HuH-7.5 (cell line): ENCODE measurements around the gene DDX50.
"Not testable (repeated sequence)": the region's sequence is repeated elsewhere in the genome, so short reads cannot be mapped to it uniquely, and the experiment has no call there.

ENCODE experiments used
- DNase-seq: peaks from one replicate; pipeline ENCODE4 v3.0.0; 2011; ENCODE audit warnings: low spot score

The DDX50 gene, protein sequence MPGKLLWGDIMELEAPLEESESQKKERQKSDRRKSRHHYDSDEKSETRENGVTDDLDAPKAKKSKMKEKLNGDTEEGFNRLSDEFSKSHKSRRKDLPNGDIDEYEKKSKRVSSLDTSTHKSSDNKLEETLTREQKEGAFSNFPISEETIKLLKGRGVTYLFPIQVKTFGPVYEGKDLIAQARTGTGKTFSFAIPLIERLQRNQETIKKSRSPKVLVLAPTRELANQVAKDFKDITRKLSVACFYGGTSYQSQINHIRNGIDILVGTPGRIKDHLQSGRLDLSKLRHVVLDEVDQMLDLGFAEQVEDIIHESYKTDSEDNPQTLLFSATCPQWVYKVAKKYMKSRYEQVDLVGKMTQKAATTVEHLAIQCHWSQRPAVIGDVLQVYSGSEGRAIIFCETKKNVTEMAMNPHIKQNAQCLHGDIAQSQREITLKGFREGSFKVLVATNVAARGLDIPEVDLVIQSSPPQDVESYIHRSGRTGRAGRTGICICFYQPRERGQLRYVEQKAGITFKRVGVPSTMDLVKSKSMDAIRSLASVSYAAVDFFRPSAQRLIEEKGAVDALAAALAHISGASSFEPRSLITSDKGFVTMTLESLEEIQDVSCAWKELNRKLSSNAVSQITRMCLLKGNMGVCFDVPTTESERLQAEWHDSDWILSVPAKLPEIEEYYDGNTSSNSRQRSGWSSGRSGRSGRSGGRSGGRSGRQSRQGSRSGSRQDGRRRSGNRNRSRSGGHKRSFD

DNA sequence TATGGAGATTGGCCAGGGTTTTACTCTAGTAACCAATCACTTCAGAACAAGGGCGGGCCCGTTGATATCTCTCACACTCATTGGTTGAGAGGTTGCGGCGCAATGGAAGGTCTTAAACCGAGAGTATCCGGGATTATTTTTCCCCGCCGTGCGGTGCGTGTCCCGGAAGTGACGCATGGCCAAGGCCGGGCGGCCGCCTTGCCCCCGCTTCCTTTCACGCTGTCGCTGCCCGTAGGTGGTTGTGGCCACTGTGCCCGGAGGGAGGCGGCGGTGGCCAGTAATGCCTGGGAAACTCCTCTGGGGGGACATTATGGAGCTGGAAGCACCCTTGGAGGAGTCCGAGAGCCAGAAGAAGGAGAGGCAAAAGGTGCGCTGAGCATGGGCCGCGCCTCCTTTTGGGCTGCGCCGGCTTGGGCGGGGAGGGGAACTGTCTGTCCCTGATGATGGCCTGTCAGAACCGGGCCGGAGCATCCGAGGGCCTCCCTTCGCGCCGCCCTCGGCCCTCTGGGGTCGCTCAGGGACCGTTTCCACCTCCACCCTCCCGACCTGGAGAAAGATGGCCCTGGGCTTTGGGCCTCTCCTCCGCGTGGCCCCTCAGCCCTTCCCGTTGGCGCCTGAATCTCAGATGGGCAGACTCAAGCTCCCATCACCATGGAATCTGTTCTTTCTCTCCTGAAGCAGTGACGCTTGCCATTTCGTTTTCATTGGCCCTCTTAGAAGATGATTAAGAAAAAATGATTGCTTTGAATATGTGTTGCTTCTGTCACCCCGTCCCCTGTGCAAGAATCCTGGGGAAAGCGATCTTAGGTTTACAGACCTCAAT, at the start of gene DDX50:
Gene DDX50 (plus strand): TSS at position 211 of the 823 bp plus-strand sequence. CDS start 70 bp downstream, at position 281.
- peak; percentile 69 for DNase-seq

DNA sequence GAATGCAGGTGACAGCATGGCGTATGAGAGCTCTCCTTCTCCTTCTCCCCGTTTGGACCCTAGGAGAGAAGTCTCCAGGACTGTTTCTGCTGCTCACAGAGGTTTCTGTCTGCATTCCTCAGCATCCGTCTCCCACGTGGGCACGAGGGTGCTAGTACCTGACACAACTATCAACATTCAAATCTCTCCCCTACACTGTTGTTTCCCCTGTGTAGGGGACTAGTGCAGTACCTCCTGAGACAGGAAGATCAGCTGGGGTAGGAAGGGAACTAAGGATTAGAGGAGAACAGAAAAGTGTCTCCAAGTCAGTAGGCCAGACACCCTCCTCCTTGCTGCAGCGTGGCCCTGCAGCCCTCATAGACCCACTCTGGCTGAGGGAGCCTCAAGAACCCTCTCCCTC, 44.8 kb upstream of the DDX50 start:
- DNase-seq: no peak

DNA sequence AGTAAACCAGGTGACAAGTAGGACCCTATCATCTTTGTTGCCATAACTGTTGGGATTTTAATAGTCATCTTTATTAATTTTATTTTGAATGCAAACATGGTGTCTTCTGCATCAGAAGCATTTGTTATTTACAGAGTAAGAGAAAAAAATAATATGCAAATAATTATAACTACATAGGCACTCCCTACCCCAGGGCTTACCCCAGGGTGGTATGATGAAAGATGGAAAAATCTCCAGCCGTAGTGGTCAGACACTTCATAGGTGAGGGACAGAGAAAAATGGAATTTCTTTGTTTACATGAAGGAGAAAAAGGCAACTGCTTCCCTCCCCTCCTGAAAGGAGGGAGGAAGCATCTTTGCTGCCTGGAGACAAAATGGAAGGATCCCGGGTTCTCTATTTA, 44.1 kb upstream of the DDX50 start:
- DNase-seq: no peak

DNA sequence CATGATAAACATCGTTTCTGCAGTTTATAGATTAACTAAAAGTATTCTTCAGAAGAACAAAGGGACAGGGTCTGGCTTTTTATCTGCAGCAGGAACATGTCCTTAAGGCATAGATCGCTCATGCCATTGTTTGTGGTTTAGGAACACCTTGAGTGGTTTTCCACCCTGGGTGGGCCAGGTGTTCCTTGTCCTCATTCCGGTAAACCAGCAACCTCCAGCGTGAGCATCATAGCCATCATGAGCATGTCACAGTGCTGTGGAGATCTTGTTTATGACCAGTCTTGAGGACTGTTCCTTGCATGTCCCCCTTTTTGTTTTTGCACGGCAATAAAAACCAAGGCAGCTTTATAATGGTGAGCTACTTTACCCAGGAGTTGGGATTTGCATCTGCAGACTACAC, 39.9 kb upstream of the DDX50 start:
- no peak for DNase-seq

DNA sequence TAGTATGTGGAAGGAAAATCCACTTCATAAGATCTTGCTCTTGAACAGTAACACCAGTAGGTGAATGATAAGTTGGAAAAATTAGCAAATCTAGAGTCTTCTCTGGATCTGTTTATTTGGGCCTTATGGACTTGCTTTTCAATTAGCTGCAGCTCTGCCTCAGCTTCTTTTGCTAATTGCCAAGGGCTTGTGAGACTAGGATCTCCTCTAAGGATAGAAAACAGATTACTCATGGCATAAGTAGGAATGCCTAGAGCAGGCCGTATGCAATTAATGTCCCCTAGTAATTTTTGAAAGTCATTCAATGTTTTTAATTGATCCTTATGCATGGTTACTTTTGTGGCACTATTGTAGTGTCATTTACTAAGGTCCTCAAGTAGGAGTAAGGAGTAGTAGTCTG, 36.5 kb upstream of the DDX50 start:
- no peak for DNase-seq

DNA sequence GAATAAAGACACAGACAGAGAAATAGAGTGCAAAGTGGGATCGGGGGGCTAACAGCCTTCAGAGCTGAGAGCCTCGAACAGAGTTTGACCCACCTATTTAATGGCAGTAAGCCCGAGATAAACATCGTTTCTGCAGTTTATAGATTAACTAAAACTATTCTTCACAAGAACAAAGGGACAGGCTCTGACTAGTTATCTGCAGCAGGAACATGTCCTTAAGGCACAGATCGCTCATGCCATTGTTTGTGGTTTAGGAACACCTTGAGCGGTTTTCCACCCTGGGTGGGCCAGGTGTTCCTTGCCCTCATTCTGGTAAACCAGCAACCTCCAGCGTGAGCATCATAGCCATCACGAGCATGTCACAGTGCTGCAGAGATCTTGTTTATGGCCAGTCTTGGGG, 32.9 kb upstream of the DDX50 start:
- DNase-seq: not testable (repeated sequence)

DNA sequence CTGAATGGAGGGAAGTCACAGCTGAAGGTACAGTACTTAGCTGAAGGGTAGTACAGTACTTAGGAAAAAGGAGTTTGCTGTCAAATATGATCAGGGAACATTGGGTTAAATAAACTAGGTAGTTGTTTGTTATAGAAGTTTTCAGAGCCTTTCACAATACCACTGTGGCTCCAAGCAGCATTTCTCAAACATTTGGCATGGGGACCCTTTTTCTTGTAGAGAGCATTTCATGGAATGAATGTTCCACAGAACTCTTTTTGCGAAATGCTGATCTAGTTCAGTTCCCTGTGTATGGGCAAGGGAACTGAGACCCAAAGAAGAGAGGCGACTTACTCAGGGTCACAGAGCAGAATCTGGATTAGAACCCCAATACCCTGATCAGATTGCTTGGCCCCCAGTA, 31.5 kb upstream of the DDX50 start:
- DNase-seq: no peak

DNA sequence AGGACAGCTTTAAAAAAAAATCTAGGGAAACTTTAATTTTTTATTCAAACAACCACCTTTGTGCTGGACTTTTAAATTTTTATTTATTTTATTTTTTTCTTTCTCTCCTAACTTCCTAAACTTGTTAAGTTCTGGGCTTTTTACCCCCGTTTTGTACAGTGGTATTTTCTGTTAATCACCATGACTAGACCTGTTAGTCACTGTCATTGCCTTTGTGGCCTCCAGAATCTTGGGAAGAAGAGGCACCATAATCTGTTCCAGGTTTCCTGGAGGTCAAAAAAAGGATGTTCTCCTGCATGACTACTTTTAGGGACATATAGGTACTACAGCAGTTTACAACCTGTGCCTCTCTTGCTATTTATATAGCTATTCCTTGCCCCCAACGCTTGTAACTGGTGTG, 31.1 kb upstream of the DDX50 start:
- no peak for DNase-seq

DNA sequence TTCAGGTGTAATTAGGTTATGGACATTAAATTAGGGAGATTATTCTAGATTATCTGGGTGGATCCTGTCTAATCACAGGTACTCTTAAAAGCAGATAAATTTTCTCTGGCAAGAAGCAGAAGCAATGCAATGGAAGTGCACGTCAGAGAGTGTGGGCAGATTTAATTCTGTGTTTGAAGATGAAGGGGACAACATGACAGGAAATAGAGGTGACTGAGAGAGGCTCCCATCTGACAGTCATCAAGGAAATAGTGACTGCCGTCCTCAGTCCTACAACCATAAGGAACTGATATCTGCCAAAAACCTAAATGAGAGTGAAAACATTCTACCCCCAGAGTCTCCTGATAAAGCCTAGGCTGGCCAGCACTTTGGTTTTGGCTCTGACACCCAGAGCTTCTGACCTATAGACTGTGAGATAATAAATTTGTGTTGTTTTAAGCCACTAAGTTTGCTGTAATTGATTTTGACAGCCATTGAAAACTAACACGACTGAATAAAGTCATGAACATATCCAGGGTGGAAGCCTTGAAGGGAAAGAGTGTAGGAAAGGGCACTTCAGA, 30.5 kb upstream of the DDX50 start:
- DNase-seq: no peak

DNA sequence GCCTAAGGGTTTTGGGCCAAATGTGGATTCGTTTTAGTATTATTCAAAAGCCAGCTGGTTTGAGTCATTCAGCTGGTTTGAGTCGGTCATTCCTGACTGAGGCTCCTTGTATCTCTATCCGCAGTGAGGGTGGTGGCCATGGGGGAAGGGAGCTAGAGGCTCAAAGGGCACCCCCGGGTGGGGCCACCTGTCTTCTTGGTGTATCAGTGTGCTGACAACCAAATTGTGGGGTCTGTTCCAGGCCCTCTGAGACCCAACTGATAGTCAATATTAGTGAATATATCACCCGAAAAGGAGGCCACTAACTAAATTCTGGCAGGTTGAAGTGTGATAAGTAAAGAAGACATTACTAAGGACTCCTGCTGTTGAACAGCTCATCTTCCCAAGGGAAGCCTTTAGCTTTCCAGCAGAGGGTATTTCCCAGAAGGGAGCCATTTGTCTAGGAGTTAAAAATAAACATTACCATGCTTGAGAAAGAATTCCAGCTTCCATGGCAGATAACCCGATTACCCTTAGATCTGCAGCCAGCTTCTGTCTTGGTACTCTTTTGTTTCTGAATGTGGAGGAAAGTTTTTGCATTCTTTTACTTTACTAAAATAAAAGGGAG, 29.9 kb upstream of the DDX50 start:
- DNase-seq: no peak

DNA sequence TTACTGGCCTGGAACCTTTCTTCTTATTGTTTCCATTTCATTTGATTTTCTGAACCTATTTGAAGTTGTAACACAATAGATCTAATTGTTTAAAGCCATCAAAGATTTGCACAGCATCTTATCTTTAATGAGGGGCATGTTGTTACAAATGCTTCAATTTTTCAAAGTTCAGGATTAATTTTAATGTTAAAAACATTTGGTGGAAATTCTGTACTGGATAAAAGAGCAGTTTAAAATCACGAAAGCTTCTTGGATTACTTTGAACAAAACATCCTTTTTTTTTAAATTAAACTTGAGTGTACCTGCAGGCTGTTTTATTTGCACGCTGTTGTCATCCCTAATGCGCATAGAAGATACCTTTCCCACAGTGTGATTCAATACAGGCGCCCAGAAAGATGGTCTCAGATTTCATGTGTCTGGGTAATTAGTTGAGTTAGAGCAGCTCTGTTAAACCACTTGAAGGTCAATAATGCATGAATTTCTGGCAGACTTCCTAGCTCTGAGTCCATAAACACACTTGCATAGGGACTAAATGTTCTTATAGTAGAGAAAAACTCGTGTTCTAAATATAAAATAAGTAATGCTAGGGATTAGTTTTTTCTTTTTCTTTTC, 29.3 kb upstream of the DDX50 start:
- DNase-seq: no peak

DNA sequence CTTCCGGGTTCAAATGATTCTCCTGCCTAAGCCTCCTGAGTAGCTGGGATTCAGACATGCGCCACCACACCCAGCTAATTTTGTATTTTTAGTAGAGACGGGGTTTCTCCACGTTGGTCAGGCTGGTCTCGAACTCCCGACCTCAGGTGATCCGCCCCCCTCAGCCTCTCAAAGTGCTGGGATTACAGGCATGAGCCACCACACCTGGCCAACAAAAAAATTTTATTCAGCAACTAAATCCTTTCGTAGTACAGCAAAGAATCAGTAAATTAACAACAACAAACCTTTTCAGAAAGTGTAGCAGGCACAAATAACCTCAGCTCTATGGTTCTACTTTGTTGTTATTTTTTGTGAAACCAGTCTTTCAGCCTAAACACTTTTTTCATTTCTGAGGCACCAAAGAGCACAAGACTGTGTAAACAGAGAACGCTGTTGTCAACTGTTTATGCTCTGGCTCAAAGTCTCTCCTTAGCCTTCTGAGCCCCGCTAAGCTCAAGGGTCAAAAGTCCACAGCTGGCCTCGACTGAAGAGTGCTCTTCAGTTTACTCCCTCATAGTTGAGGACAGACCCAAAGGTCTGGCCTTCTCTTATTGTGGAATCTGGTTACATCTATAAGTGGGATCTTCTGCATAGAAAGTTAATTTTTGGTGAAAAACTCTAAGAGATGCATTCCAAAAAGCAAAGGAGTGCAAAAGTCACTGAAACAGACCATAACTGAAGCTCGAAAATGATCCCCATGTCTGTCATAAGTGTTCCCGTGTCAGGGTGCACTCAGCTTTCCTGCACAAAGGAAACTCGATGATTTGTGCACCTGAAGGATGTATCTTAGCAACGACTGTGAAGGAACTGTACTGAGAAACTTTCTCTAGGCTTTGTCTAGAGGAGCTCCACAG, 24.6 kb upstream of the DDX50 start:
- no peak for DNase-seq

DNA sequence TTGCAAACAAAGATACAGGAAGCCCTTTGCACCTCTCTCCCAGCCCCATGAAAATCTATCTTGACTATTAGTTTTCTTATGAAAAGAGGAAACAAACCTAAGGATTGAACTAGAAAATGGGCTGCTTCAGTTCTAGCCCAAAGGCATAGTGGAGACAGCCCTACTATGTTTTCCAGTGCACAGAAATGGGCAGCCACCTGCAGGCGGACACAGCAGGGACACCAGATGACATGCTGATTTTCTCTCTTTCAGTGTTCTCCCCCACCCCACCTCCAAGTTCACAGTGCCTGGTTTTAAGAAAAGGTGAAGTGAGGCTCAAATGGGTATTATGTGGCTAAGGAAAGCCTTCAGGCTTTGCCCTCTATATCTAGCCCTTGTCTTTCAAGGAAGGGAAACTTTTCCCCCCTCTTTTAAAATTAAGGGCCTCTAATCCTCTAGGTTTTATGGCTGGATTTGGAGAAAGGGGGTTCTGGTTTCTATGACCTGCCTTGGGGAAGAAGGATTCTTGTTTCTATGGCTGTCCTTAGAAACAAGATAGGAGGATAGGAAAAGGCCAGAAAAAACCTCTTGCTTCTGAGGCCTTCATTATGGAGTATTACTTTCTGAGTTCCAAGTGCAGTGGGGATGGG, 23.5 kb upstream of the DDX50 start:
- no peak for DNase-seq

DNA sequence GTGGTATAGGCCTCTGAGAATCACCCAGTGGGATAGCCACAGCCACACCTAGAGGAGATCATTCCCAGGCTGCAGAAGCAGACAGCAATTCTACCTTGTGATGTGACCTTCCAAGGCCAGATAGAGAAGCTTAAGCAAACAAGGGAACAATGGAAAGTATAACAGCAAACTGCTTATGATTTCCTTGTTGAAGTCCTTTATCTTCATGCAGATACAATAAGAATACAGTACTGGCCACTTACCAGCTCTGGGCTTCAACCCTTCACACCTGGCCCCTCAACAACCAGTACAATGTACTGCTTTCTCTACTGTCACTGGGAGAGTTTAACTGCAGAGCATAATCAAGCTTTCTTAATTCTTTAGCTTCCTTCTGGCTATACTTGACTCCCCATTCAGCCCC, 22.6 kb upstream of the DDX50 start:
- no peak for DNase-seq

DNA sequence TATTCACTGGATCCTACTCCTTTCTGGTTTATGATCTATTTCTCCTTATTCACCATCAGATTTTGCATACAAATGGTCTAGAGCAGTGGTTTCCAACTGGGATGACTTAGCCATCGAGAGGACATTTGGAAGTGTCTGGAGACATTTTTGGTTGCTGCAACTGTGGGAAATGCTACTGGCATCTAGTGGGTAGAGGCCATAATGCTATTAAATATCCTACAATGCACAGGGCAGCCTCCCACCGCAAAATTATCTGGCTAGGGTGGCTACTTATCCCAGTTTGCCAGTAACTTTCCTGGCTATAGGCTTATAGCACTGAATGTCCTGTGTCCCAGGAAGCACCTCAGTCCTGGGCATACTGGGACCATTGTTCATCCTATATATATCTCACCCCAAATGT, 21.5 kb upstream of the DDX50 start:
- DNase-seq: no peak

DNA sequence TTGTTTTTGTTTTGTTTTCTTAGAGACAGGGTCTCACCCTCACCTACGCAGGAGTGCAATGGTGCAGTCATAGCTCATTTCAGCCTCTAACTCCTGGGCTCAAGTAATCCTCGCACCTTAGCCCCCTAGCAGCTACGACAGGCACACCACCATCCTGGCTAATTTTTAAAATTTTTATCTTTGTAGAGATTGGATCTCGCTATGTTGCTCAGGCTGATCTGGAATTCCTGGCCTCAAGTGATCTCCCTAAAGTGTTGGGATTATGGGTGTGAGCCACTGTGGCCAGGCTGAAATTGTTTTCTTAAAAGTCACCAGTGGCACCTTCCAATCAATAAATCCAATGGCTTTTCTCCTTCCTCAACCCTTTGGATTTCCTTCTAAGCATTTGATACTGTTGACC, 20.9 kb upstream of the DDX50 start:
- DNase-seq: no peak

DNA sequence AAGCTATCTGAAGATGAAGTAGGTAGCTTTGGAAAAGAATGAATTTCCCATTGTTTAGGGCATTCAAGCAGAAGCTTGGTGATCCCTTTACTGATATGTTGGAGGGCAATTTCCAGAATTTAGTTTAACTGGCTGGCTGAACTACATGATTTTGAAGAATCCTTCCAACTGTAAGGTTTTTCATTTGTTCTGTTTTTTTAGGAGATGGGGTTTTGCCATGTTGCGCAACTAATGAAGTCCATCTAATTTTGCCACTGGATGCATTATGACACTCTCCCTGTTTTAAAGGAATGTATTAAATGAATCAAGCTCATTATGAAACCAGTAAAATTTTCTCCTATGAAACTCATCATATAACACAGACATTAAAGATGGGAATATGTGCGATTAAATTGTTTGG, 6.1 kb upstream of the DDX50 start:
- no peak for DNase-seq

DNA sequence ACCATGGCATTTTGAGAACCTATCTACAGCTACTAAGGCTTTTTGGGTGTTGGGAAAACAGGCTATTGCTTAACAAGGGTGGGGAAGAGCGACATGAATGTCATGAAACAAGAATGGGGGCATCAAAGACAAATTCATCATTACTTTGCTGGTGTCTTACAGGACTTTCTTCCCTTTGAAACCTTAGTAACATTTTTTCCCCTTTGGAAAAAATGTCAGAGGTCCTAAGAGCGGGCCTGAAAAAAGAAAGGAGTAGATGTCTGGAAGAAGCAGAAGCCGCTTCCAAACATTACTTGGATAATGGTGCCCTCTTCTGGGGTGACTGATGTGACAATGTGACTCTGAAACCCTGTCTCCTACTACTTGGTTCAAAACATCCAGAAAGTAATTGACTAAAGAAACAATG, 3.8 kb upstream of the DDX50 start:
- DNase-seq: peak; percentile 23

DNA sequence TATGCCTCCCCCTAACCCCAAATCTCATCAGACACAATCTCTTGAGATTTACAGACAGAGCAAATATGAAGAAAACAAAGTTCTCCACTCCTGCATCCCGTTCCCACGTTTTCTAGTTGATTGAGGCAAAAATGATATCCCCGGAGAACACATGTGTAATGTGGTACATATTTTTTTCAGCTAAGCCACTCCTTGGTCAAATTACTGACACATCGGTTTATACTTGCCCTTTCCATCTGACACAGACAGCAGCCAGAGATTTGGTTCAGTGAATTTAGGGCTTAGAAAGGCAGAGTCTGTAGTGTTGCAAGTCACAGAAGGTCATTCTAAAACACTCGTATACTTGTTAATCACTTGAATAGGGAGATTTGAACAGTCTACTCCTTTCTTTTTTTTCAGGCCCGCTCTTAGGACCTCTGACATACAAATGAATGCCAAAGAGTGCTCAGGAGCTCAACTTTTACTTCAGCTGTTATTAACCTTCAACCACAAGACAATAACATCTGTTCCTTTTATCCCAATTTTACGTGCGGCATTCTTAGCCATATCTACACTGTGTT, 1.8 kb upstream of the DDX50 start:
- no peak for DNase-seq
